Measurements from ENCODE around the gene TMEM45A.

The TMEM45A gene

GRCh38 chr3:100614941-100615340 is 122.5 kb downstream of the TMEM45A start:
- DNase-seq (ENCODE audit: low read depth), result no peak

- no peak for DNase-seq (ENCODE audit: low read depth)
These were observed 123.3 kb downstream of the TMEM45A start for GRCh38 chr3:100615684-100616083.

GRCh38 chr3:100621251-100621650 is 128.8 kb downstream of the TMEM45A start:
- DNase-seq (ENCODE audit: low read depth), result no peak

Measured in activated gamma-delta T cell treated with anti-CD3 and anti-CD28 coated beads, Interleukin-2, amount 50 U/mL, for 16 hours (primary cell).